Neural progenitor cell (in vitro differentiated cells): ENCODE results near the gene PPY.

Experiments used
- CTCF ChIP-seq: fragments of 200-600 bp; sonication (generic); IDR thresholded peaks from 2 replicates; pipeline ENCODE4 v1.5.1; 2017; ENCODE audit warnings: antibody characterized with exemption, mild to moderate bottlenecking
- EZH2 ChIP-seq: fragments of 200-600 bp; sonication (generic); IDR thresholded peaks from 2 replicates; pipeline ENCODE4 v1.6.1; 2017; ENCODE audit warnings: antibody characterized with exemption, mild to moderate bottlenecking, moderate library complexity
- EZH2phosphoT487 ChIP-seq: fragments of 200-600 bp; sonication (generic); IDR thresholded peaks from 2 replicates; pipeline ENCODE4 v1.6.1; 2017; ENCODE audit warnings: antibody characterized with exemption

GRCh38 chr17:43909537-43910231 is 32.6 kb downstream of the PPY start:
- TF ChIP-seq CTCF, result no peak
- no peak for TF ChIP-seq EZH2
- no peak for TF ChIP-seq EZH2phosphoT487
